Sigmoid colon (tissue), 4 donors: Measurements from ENCODE around the gene KCNG2.

Source experiments
- CTCF ChIP-seq, 4 experiments: fragments of 450-650 bp in 3 of 4; fragments of 200-600 bp in 1 of 4; IDR thresholded peaks; one replicate each; pipeline ENCODE4 v1.5.1; 2016 to 2019; ENCODE audit warnings: antibody characterized with exemption in 4 of 4, mild to moderate bottlenecking in 3 of 4, moderate library complexity in 2 of 4
- POLR2A ChIP-seq, 2 donors: fragments of 450-650 bp; IDR thresholded peaks; one replicate each; pipeline ENCODE4 v1.6.1; 2016; ENCODE audit warnings: antibody characterized with exemption in 2 of 2, mild to moderate bottlenecking in 2 of 2, moderate library complexity in 2 of 2
- POLR2AphosphoS5 ChIP-seq, 4 donors: sonication (generic); formaldehyde crosslinking; IDR thresholded peaks; one replicate each; pipeline ENCODE4 v1.6.1; 2017; ENCODE audit warnings: antibody characterized with exemption in 4 of 4

DNA sequence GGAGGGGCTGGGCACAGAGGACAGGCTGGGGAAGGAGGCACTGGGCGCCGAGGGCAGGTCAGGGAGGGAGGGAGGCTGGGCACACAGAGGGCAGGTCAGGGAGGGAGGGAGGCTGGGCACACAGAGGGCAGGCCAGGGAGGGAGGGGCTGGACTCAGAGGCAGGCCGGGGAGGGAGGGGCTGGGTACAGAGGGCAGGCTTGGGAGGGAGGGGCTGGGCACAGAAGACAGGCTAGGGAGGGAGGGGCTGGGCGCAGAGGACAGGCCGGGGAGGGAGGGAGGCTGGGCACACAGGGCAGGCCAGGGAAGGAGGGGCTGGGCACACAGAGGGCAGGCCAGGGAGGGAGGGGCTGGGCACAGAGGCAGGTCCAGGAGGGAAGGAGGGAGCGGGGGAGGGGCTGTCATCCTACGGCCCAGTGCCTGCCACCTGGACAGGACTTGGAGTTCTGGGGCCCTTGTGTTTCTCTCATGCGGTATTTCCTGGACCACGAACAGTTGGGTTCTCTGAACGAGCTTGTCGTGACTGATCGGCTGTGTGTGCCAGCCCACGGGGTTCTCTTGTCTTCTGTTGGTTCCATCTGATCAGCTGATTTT is 46.7 kb upstream of the KCNG2 start:
- no peak for TF ChIP-seq CTCF (IDR thresholded peaks at IDR 0.05)
- TF ChIP-seq POLR2AphosphoS5 (IDR thresholded peaks at IDR 0.05) = no peak
- no peak for TF ChIP-seq POLR2A (IDR thresholded peaks at IDR 0.05)
